Nephron (organoid): Measurements from ENCODE around the gene RPP25L.

ENCODE experiments used
- H3K27ac Mint-ChIP-seq, 3 experiments: 2 replicates each; pipeline ENCODE4 v1.8.0; 2020; ENCODE audit warnings: mixed read lengths in 3 of 3, mild to moderate bottlenecking in 2 of 3, moderate library complexity in 1 of 3
- H3K27me3 Mint-ChIP-seq: 2 replicates; pipeline ENCODE4 v1.8.0; 2021; ENCODE audit warnings: low read depth, mild to moderate bottlenecking, moderate library complexity, mixed read lengths
- H3K36me3 Mint-ChIP-seq: 2 replicates; pipeline ENCODE4 v1.8.0; 2020; ENCODE audit warnings: low read depth, mixed read lengths
- H3K4me1 Mint-ChIP-seq: 2 replicates; pipeline ENCODE4 v1.8.0; 2020; ENCODE audit warnings: mixed read lengths
- H3K4me3 Mint-ChIP-seq, 3 experiments: 2 replicates each; pipeline ENCODE4 v1.8.0; 2020; ENCODE audit warnings: mild to moderate bottlenecking in 3 of 3, mixed read lengths in 3 of 3, moderate library complexity in 2 of 3
- H3K9me3 Mint-ChIP-seq: 2 replicates; pipeline ENCODE4 v1.8.0; 2020; ENCODE audit warnings: mixed read lengths
- TF ChIP-seq, protein P1 (sequence below), 3 experiments: fragments of 200-600 bp; sonication (generic); IDR thresholded peaks; one replicate each; pipeline ENCODE4 v1.5.0; 2021; ENCODE audit warnings: antibody characterized with exemption in 3 of 3; ENCODE audit not compliant: unreplicated experiment in 3 of 3

RPP25L gene

DNA sequence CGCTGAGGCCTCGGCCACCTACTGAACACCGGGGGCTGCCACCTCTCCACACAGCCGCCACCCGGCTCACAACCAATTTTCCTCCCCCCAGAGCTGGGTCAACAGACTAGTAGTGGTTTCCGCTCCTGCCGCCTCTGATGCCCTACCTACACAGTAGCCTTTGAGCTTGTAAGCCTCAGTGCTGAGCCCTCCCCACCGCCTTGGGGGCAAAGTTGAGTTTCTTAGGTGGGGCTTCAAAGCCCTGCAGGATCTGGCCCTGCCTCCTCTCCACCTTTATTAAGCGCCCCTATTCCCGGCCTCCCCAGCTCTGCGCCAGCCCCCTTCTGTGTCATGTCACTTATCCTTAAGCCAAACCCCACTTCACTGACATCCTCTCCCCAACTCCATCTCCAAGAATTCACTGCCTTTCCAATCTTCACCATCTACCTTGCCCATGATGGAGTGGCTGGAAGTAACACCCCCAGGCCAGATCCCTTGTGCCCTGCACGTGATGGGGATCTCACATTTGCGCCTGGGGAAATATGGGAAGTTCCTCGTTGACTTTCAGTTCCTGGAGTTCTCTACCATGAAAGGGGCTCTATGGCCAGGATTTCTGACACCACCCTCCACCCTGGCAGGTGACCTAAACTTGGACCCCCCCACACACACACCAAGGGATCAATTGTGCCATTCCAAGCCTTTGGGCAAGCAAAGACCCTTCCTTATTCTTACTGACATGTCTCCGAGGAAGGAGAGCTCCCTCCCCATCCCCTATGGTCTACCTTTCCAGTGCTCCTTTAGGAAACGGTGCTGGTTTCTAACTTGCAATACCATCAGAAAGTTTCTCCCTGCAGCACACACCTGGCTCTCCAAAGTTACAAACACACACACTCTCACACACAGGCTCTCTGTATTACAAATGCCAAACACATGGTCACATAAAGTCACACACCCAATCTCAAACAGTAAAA, 19.7 kb downstream of the RPP25L start:
- Mint-ChIP-seq H3K4me3 (peak overlapping the region; percentile 33 to 92 (median 75)), H3K27me3 (peaks cover 76% of the 10 kb centered on the region), H3K27ac (no peak overlapping the region), H3K36me3 (no peaks in the 10 kb centered on the region), H3K9me3 (no peaks in the 10 kb centered on the region), H3K4me1 (peaks cover 30% of the 10 kb centered on the region)
- TF ChIP-seq, protein P1, sequence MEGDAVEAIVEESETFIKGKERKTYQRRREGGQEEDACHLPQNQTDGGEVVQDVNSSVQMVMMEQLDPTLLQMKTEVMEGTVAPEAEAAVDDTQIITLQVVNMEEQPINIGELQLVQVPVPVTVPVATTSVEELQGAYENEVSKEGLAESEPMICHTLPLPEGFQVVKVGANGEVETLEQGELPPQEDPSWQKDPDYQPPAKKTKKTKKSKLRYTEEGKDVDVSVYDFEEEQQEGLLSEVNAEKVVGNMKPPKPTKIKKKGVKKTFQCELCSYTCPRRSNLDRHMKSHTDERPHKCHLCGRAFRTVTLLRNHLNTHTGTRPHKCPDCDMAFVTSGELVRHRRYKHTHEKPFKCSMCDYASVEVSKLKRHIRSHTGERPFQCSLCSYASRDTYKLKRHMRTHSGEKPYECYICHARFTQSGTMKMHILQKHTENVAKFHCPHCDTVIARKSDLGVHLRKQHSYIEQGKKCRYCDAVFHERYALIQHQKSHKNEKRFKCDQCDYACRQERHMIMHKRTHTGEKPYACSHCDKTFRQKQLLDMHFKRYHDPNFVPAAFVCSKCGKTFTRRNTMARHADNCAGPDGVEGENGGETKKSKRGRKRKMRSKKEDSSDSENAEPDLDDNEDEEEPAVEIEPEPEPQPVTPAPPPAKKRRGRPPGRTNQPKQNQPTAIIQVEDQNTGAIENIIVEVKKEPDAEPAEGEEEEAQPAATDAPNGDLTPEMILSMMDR (IDR thresholded peaks at IDR 0.05; ENCODE audit: unreplicated experiment in 3 of 3) = peak in 1 of 3 experiments; percentile 33

GRCh38 chr9:34591248-34591916, 20.5 kb downstream of the RPP25L start:
- Mint-ChIP-seq H3K4me3 (peak overlapping the region; percentile 87 to 92 (median 87)), H3K9me3 (no peaks in the 10 kb centered on the region), H3K4me1 (peaks cover 38% of the 10 kb centered on the region), H3K27ac (no peak overlapping the region), H3K27me3 (peaks cover 83% of the 10 kb centered on the region), H3K36me3 (no peaks in the 10 kb centered on the region)
- TF ChIP-seq, protein P1 (IDR thresholded peaks at IDR 0.05; ENCODE audit: unreplicated experiment in 3 of 3) = peak; percentile 83 to 95 (median 95)

GRCh38 chr9:34590381-34591247, 21.3 kb downstream of the RPP25L start:
- Mint-ChIP-seq H3K9me3 (no peaks in the 10 kb centered on the region), H3K4me3 (peak overlapping the region; percentile 87 to 92 (median 87)), H3K36me3 (no peaks in the 10 kb centered on the region), H3K4me1 (peaks cover 46% of the 10 kb centered on the region), H3K27me3 (peaks cover 86% of the 10 kb centered on the region), H3K27ac (peak overlapping the region; percentile 35 to 77 (median 72))
- TF ChIP-seq, protein P1 (IDR thresholded peaks at IDR 0.05; ENCODE audit: unreplicated experiment in 3 of 3) = no peak

DNA sequence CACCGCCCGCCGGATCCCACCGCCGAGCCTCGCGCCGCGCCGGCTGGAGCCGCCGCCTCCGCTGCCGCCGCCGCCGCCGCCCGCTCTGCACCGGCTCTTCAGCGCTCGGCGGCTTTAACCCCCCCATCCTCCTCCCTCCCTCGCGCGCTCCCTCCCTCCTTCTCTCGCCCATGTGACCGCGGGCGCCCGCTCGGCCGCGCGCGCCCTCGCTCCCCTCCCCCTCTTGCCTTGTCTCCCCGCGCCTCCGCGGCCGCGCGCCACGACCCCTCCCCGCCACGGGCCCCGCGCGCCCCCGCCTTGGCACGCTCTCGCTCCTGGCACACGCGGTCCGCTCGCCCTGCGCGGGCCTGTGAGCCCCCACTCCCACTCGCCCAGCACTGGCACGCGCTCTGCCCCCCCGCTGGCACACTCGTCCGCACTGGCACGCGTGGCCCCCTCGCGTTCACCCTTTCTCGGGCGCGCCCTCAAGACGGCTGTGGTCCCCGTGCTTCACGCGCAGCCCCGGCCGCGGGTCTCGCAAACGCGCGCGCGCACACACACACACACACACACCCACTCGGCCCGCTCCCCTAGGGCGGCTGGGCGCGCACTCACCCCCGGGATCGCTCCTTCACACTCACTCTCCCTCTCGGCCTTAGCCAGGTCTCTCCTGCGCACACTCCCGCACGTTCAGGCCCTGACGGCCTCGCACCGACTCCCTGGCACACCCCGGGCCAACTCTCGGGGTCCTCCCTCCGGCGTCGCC, 22.1 kb downstream of the RPP25L start, which contains the start of gene CNTFR:
Gene CNTFR, minus strand, starts transcription at position 89 of the 745 bp plus-strand sequence. CDS start 20,743 bp downstream, outside the sequence.
- H3K36me3 Mint-ChIP-seq = no peaks in the 10 kb centered on the region
- H3K4me3 Mint-ChIP-seq = peak within 1 kb of the TSS; percentile 88 to 92 (median 92)
- TF ChIP-seq, protein P1 (IDR thresholded peaks at IDR 0.05; ENCODE audit: unreplicated experiment in 3 of 3) = no peak

More for the DNA sequence above, 22.1 kb downstream of the RPP25L start, which contains the start of gene CNTFR:
- Mint-ChIP-seq H3K27ac (peak within 1 kb of the TSS; percentile 35 to 77 (median 72)), H3K4me1 (peaks cover 50% of the 10 kb centered on the region), H3K27me3 (peaks cover 84% of the 10 kb centered on the region), H3K9me3 (no peaks in the 10 kb centered on the region)
